NCI-H748 treated with DMSO at 0.1 percent for 48 hours (cell line): ENCODE measurements around the gene CTSA.

ENCODE experiments used
- DNase-seq: peaks from one replicate; lab custom pipeline; 2025; lab: John Stamatoyannopoulos, UW

CTSA gene

DNA sequence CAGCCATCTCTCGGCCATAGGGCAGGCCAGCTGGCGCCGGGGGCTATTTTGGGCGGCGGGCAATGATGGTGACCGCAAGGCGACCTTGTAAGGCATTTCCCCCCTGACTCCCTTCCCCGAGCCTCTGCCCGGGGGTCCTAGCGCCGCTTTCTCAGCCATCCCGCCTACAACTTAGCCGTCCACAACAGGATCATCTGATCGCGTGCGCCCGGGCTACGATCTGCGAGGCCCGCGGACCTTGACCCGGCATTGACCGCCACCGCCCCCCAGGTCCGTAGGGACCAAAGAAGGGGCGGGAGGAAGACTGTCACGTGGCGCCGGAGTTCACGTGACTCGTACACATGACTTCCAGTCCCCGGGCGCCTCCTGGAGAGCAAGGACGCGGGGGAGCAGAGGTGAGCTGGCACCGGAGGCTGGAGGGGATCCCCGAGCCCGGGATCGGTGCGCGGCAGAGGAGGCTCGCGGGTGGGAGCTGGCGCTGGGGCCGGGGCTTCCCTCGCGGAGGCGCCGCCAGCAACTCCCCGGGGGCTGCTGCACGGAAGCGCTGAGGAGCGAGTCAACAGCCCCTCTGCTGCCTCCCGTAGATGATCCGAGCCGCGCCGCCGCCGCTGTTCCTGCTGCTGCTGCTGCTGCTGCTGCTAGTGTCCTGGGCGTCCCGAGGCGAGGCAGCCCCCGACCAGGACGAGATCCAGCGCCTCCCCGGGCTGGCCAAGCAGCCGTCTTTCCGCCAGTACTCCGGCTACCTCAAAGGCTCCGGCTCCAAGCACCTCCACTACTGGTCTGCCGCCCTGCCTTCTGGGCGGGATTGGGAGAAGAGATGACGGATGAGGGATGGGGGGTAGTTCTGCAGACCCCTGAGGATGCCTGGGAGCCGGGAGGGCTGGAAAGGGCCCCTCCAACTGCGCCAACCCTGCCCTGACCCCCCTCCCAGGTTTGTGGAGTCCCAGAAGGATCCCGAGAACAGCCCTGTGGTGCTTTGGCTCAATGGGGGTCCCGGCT, at the start of gene CTSA, which contains the start of gene NEURL2:
Gene CTSA, plus strand, starts transcription at position 351 of the 999 bp plus-strand sequence. Its CDS starts 234 bp downstream, at position 585.
Gene NEURL2, minus strand, starts transcription at position 224 of the 999 bp plus-strand sequence. Its CDS starts 217 bp downstream, at position 7.
- DNase-seq: peak; percentile 36

DNA sequence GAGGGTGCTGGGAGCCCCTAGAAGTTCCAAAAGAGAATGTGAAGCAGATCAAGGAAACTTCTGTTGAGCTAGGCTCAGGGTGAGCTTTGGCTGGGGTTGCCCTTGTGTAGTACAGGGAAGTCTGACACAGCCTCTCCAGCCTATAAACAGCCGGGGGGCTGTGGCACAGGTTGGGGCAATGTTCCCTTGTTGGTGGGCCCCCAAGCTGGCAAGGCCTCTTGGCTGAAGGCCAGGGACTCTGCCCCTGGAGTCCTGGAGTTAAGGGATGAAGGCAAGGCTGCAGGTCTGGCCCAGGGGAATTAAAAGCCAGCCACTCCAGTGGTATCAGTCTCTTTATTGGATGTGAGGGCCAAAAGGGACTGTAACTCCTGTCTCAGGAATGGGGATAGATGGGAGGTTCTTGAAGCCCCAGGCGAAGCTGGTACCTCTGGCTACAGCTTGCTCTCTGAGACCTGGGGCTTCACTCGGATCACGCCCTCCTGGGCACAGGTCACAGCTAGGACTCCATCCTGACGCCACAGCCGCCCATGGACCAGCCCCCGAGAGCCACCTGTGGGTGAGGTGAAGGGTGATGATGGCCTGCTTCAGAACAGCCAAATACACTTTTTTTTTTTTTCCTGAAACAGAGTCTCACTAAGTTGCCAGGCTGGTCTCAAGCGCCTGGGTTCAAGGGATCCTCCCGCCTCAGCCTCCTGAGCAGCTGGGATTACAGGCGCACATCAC, 49.6 kb upstream of the CTSA start:
- no peak for DNase-seq

DNA sequence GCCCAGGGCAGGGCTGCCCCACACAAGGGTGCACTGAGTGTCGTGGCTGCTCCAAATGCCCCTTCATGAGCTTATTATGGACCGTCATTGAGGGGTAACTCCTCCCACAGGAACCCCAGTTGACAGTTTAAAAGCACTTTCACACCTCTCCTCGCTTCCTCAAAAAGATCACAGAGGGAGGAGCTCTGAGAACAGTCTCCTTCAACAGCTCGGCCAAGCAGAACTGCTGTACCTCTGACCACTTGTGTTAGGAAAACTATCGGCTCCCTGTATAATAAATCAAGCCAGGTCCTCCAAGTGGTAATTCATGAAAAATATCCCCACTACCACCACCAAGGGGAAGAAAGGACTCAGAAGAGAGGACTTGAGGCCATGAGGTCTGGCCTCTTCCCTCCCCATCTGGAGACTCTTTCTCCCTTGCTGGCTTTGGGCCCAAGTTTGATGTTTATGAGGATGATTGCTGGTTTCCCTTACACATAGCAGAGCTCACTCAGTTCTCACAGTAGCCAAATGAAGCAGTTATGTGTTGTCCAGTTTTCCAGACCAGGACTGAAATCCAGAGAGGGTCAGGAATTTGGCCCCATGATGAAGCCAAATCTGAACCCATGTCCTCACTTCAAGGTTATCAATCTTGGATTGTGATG, 48.8 kb upstream of the CTSA start:
- DNase-seq: no peak

DNA sequence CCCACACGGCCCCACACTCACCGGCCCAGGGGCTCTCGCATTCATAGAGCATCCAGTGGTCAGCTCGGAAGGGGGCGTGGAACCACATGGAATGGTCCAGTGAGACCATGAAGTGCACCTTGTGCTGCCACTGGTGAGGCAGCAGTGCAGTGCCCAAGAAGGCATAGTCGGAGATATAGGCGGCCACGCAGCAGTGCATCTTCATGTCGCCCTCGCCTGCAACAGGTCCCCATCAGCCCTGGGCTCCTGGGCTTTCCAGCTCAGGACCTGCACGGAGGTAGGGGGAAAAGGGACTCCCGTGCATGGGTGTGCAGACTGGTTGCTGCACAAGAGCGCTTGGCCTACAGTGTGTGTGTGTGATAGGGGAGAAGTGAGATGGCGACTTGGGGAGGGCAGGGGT, 47.6 kb upstream of the CTSA start:
- DNase-seq: no peak

DNA sequence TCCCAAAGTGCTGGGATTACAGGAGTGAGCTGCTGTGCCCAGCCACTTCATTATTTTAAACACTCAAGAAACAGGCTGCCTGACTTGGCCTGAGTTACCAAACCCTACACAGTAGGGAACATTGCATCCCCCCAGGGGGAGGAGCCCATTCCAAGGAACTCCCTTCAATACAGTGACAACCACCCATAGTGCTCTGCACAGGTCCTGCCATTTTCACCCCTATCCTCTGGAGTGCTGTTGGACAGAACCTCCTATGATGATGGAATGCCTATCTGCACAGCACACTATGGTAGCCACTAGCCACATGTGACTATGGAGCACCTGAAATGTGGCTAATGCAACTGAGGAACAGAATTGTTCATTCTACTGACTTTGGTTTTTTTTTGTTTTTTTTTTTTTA, 45.7 kb upstream of the CTSA start:
- DNase-seq: no peak

DNA sequence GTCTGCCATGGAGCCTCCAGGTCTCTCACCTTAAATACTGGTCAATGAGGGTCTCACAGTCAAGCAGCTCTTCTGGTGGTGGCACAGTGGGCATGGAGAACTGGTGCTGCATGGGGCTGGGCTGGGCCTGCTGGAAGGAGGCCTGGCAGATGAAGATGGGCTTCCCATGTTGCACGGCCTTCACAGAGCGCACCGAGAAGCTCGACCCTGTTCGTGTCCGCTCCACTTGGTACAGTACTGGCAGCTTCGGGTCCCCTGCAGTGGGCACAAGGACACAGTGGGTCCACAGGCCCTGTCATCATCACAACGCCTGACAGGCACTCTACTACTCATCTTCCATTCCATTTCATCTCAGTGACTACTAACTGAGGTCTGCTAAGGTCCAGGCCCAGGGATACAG, 42.7 kb upstream of the CTSA start:
- DNase-seq: no peak

DNA sequence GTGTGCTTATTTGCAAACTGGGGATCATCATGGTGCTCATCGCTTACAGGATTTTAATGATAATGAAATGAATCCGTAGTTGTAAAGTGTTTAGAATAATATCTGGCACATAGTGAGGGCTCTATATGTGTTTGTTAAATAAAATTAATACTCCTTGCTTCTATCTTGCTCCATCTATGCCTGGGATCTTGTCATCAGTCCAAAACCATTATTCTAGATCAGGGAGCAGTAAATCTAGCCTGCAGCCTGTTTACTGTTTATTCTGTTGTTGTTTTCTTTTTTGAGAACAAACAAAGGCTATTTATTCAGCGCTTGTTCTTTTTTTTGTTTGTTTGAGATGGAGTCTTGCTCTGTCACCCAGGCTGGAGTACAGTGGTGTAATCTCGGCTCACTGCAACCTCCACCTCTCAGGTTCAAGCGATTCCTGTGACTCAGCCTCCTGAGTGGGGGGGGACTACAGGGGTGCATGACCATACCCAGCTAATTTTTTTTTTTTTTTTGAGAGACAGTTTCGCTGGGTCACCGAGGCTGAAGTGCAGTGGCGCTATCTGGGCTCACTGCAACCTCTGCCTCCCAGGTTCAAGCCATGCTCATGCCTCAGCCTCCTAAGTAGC, 42.1 kb upstream of the CTSA start:
- DNase-seq: no peak

DNA sequence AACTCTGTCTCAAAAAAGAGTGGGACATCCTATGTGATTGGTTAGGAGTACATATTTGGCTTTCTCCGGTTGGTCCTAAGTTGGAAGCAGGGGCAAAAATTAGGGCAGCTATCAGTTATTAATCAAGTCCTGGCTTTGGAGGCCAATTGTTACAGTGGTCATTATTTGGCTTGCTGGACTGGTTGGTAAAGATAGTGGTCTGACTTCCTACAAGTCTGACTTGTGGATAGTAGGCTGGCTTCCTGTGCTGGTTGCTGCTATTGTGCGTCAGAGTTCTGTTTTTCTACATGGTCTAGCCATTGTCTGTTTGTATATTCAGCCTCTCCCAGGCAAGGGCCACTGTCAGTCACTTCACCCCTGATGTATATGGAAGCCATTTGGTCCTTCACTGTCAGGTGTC, 40.9 kb upstream of the CTSA start:
- DNase-seq: no peak

DNA sequence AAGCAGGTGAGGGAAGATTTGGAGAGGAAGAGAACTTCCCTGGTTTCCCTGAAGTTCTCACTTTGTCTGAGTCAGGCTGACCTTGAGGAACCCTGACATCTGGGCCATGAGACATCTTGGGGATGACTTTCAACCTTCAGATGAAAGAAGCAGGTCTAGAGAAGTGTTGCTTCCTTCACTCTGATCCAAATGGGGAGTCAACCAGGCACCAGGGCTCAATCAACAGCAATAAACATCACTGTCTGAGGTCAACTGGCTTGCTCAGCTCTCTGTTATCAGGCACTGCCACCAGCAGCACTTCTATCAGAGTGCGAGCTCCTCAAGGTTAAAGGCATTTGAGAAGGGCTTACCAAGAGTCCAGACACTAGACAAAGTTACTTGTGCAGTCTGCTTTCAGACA, 40.2 kb upstream of the CTSA start:
- DNase-seq: no peak

DNA sequence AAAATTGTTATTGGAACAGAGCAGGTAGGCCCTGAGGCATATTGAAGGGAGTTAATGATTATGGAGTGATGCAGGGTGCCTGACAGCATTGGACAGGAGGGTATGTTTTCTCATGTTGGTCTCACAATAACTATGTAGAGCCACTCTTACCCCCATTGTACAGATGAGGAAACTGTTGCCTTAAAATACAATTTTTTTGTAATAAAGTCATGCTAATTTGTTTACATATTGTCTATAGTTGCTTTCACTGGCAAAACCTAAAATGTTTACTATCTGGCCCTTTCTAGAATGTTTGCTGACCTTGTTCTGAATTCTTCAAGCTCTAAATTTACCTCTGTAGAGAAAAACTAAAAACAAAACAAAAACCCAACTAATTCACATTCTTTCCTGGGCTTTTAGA, 39.6 kb upstream of the CTSA start:
- no peak for DNase-seq

DNA sequence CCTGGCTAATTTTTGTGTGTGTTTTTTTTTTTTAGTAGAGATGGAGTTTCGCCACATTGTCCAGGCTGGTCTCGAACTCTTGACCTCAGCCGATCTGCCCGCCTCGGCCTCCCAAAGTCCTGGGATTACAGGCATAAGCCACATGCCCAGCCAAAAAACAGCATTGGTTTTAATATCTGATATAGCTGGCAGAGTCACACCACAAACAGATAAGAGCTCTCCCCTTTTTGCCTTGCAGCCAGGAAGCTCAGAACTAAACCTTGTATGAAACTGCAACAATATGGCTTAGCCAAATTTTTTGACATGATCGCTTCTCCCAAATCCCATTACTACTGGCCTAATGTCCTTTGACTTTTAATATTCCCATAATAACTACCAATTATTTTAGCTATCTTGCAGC, 38.8 kb upstream of the CTSA start:
- DNase-seq: no peak

DNA sequence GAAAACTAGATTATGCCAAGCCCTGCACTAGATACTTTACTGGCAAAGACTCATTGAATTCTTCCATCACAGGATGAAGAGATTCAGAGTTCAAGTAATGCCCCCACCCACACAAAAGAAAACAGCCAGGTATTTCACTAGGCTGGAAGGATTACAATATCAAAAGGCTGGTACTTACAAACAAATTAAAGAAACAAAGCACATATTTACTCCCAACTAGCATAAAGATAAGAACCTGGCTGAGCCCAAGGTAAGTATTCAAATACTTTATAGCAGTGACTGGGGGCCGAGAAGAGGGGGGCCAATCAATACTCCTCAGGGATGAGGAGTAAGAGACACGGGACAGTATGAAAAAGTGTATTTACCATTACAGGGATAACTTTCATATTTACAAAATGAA, 37.7 kb upstream of the CTSA start:
- DNase-seq: no peak

DNA sequence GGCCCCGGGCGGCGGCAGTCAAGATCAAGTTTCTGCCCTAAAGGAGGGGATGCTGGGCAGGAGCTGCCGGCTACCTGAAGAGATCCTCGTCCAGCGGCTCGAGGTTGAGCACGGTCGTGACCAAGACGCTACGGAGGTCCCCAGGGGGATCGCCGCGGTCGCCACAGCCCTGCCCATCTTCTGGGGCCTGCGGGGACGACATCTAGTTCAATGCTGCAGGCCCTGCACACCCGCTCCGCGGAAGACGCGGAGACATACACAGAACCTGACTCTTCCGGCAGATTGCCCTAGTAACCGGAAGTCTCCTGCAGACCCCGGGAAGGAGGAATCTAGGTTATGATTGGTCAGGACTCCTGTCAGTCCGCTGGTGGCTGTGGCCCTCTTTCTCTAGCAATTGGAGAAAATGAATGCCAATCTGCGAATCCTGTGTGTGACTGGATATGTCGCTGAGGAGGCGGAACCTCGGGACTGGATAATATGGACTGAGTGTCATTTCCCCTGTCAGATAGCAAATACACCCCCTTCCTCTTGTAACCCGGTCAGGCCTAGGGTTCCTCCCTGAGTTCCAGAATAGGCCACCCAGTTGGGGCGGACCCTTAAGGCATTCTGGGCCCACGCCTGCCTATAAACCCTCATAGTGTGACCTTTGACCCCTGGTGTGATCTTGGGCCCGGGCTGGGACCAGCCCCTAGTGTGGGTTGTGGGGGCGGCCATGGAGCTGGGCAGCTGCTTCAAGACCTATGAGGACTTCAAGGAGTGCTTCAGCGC, 33.8 kb upstream of the CTSA start, which contains the start of the genes ACOT8 and ZSWIM3:
Gene ACOT8, minus strand, starts transcription at position 279 of the 768 bp plus-strand sequence. Its CDS starts 77 bp downstream, at position 202.
Gene ZSWIM3, plus strand, starts transcription at position 501 of the 768 bp plus-strand sequence. Its CDS starts 212 bp downstream, at position 713.
- peak; percentile 95 for DNase-seq

DNA sequence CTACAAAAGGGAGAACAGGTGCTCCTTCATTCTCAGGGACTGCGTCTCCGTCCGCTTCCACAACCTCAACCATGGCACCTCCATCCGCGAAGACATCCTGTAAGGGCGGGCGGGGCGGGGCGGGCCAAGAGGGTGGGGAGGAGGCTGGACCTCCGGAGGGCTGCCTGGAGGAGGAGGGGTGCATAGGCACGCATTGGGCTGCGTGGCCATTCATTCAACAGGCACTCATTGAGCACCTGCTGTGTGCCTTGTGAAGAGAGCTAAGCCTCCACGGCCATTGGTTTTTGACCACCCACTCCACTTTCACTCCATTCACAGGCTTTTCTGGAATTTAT, 33.3 kb upstream of the CTSA start:
- DNase-seq: no peak

DNA sequence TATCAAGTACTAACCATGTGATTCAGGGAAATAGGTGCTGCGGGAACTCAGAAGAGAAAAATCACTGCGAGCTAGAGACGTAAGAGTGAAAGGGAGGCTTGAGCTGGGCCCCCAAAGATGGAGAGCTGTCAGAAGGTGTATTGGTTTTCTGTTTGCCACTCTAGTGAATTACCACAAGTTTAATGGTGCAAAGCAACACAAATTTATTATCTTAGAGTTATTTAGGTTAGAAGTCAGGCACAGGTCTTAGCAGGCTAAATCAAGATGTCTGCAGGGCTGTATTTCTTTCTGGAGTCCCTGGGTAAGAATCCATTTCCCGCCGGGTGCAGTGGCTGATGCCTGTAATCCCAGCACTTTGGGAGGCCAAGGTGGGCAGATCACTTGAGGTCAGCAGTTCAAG, 31.2 kb upstream of the CTSA start:
- no peak for DNase-seq

DNA sequence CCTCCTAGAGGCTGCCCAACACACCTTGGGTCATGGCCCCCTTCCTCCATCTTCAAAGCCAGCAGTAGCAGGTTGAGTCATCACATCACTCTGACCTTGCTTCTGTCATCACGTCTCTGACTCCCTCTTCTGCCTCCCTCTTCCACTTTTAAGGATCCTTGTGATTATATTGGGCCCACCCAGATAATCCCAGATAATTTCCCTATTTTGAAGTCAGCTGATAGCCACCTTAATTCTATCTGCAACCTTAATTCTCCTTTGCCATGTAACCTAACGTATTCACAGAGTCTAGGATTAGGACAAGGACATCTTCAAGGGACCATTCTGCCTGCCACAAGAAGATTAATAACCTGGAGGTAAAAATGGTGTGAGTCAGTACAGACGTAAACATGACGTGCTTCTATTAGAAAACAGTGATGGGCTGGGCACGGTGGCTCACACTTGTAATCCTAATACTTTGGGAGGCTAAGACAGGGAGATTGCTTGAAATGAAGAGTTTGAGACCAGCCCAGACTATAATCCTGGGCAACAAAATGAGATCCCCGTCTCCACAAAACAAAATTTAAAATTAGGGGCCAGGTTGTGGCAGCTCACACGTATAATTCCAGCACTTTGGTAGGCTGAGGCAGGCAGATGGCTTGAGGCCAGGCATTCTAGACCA, 30.4 kb upstream of the CTSA start:
- peak; percentile 1 for DNase-seq

DNA sequence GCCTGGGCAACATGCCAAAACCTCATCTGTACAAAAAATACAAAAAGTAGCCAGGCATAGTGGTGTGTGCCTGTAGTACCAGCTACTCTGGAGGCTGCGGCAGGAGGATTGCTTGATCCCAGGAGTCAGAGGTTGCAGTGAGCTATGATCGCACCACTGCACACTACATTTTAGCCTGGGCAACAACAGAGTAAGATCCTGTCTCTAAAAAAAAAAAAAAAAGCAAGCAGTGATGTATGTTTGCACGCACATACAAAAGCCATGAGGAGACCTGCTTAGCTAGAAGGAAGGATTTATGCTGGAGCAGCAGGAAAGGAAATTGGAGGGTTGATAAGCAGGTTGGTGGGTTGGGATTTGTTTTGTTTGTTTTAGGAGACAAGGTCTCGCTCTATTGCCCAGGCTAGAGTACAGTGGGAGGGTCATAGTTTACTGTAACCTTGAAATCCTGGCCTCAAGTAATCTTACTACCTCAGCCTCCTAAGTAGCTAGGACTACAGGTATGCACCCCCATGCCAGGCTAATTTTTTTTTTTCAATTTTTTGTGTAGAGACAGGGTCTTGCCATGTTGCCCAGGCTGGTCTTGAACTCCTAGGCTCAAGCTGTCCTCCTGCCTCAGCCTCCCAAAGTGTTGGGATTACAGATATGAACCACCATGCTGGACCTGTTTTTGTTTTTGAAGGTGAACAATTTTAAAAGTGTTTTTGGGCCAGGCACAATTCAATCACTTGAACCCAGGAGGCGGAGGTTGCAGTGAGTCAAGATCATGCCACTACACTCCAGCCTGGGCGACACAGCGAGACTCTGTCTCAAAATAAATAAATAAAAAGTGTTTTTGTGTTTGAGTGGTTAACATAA, 29.7 kb upstream of the CTSA start:
- DNase-seq: no peak

DNA sequence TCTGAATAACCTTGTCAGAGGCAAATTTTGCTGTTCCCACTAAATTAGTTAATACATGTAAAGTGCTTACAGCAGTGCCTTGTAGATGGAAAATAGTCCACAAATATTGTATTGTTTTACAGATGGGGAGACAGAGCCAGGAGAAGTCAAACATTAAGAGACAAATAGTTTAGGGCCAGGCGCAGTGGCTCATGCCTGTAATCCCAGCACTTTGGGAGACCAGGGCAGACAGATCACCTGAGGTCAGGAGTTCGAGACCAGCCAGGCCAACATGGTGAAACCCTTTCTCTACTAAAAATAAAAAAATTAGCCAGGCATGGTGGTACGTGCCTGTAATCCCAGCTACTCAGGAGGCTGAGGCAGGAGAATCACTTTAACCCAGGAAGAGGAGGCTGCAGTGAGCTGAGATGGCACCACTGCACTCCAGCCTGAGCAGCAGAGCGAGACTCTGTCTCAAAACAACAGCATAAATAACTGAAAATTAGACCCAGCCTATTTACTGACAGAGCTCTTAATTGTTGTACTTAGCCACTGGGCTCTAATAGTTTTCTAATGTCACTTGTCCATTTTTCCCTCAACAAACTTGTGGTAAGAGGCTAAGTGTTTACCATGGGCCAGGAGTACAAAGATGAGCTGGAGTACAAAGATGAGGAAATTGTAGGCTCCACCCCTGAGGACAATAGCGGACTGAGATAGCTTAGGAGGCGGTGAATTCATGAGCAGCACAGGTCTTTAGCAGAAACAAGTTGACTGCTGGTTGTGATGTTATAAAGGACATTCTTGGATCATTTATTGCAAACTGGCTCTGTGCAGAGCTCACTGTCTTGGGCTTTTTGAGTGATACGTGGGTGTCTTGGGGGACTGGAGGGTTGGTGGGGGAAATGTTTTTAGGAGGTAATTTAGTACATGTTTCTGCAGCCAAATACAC, 27.3 kb upstream of the CTSA start:
- peak; percentile 3 for DNase-seq
